GM18873 (cell line): ENCODE measurements around the gene FCRL4.
A peak's percentile ranks its signal among the peaks of the same experiment; 100 is the strongest.

ENCODE experiments used
- ATAC-seq: cut with Tn5 transposase; IDR thresholded peaks from one replicate; pipeline ENCODE4 v1.9.1; 2021; ENCODE audit warnings: mild to moderate bottlenecking, moderate library complexity, moderate number of reproducible peaks; ENCODE audit not compliant: unreplicated experiment, low FRiP score

Gene FCRL4

DNA sequence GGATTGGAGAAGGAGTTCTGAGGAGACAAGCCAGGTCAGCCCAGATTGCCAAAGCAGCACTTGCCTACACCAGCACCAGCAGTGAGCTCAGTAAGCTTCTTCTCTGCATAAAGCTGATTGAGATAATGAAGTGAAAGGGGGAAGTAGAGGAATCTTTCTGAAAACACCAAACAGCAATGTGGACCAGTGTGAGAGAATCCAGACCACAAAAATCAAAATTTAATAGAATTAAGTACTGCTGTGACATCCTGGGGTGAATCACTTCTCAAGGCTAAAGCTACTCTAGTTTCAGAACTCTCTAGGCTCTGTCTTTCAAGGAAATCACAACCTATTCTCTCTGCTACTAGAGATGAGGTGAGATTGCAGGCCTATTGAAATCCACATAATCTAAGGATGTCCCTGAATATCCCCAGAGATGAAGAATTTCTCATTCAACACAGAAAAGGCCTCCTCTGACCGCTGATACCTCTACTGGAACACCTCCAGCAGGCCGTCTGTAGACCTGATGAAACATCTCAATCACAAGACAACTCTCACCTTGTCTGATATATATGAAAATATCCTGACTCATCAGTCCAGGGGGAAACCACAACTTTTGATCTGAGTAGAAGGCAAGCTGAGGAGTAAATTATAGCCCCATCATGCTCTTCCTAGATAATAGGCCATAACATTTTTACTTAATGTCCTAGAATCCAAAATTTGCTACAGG, at the start of gene FCRL4:
TSS of gene FCRL4 (minus strand) at position 127 of the 709 bp plus-strand sequence. CDS start 141 bp downstream, outside the sequence.
- peak; percentile 35 for ATAC-seq

DNA sequence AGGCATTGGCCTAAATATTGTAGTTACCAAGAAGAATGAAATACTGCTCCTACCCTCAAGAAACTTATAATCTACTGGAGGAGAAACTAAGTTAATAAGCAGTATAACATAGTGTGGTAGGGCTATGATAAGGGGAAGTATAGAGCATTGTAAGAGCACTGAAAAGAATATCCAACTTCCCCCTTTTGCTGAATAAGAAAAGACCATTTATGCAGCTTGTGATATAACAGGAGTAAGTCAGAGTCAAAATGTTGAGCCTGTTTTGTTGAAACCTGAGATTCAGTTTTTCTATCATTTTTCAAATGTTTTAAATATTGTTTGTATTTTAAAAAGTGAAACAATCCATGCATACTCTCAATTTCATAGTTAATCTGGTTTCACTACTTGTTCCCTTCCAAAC, 48.3 kb upstream of the FCRL4 start:
- ATAC-seq: no peak

DNA sequence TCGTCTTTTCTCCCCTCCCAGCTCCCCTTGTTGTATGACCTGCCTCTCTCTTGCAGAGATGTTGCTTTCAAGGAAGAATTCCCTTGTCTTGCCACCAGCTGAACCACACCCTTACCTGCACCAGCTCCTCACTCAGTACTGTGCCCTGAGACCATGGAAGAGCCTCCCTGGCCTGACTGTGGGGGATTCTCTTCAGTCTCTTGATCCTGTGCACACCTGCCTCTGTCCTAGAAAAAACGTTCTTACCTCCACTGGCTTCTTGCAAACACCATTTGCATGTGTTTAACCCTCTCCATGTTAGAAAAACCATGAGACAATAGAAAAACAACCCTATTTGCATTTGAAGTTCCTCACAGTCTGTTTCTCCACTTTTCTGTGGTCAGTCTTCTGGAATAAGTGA, 43.3 kb upstream of the FCRL4 start:
- no peak for ATAC-seq

DNA sequence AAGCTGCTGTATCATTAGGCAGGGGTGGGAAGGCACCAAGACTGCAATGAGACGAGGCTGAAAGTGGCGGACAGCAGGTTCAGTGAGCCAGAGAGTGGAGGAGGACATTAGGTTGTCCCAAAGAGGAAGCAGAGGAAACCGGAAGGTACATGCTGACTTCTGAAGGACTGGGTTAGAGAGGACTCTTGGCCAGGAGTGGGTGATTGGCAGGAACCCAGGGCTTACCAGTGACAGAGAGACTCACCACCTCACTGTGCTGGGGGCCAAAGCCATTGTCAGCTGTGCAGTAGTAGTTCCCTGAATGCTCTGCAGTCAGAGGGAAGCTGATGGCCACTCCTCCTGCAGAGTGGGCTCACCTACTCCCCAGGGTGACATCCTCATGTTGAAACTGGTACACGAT, 41.9 kb upstream of the FCRL4 start:
- ATAC-seq: no peak

DNA sequence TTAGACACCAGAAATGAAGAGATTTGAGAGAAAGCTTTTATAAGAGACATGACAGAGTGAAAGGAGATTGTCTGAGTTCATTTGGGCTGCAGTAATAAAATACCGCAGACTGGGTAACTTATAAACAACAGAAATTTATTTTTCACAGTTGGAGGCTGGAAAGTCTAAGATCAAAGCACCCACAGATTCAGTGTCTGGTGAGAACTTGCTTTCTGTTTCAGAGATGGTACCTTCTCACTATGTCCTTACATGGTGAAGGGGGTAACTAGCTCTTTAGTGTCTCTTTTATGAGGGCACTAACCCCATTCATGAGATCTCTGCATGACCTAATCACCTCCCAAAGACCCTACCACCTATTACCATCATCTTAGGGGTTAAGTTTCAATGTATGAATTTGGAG, 30.9 kb upstream of the FCRL4 start:
- ATAC-seq: no peak

DNA sequence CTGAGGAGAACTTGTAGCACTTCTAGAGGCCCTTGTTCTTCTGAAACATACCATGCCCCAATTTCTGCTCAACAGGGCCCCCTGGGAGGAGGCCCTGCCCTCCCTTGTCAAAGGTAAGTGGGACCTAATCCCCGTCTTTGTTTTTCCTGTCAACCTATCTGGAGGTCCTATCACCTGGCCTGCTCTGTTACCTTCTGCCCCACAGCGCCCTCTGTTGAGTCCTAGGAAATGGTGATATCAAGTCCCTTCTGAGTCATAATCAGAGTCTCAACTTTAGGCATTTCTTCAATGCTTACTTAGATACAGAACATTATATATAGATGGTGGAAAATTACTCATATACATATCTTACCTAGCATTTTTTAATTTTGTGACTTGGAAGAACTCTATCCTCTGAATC, 28.2 kb upstream of the FCRL4 start:
- no peak for ATAC-seq

DNA sequence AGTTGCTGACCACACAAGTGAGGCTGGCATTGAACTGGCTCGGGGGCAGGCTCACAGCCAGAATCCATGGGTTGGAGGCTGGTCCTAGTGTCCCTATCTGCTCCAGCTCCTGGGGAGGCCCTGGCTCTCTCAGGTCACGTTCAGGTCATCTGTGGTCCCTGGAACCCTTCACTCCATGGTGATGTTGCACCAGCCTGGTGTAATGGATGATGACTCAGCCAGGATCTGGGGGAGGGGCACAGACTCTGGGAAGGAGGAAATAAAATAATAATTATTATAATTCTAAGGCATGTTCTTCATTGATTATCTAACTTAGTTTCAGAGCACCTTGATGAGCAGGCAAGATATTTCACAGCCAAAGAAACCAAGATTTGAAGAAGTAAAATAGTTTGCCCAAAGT, 26.6 kb upstream of the FCRL4 start:
- no peak for ATAC-seq

DNA sequence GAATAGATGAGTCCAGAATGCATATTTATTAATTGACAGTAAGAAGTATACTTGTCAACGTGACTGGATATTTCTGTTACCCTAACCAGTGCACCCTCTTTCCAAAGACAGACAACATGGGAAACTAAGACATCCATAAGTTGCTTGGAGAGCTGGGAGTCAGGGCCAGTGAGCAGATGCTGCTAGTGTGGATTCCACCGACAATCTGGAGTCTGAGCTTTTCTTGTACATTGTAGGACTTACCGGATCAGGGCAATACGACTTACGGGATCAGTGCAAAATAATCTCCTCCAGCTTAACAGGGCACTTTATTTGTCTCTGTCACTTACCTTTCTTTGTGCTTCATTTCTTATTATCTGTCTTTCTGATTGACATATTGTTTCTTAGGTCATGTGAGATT, 24.6 kb upstream of the FCRL4 start:
- no peak for ATAC-seq

DNA sequence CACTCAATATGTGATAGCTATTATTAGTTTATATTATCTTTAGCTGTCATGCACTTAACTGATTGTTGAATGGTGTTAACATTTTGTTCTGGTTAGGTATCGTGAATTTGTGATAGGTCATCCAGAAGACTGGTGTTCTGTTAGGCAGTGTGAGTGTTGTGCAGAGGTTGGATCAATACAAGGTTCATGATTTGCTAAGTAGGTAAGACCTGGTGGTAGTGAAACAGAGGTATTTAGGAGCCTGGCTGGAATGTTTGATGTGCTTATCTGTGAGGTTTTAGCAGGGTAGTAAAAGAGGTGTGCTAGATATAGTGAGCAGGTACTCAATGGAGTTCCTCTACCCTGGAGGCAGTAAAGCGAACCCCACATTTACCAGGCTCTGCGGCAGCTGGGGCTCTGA, 20.3 kb upstream of the FCRL4 start:
- no peak for ATAC-seq

DNA sequence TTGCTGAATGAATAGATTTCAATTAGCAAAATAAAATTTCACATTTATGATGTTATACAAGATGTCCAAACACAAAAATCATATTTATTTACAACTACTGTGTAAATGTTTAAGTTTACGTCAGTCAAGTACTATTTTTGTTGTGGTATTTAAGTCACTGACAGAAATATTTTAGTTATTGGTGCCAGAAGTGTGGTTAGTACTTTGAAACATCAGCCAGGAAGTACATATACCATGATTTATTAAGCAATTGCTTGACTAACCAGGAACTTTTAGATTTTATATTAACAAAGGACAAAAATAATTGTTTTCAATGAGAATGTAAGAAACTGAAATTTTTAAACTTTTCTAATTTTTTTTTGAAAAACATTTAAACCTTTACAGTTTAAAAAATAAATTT, 2.4 kb upstream of the FCRL4 start:
- ATAC-seq: no peak

DNA sequence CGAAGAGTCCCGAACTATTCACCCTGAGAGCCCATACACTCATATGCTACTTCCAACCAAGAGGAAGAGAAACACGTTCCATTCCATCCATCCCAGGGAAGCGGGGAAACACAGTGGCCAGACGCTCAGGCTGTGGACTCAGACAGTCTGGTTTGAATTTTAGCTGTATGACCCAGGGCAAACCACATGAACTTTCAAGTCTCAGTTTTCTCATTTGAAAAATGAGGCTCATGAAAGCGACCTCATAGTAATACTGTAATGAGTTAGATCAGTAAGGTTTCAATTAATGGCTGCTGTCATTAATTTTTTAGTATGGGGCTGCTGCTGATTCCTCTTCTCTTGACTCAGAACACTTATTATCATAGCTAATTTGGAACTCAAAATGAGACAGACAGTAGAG, 1.5 kb downstream of the FCRL4 start:
- no peak for ATAC-seq

DNA sequence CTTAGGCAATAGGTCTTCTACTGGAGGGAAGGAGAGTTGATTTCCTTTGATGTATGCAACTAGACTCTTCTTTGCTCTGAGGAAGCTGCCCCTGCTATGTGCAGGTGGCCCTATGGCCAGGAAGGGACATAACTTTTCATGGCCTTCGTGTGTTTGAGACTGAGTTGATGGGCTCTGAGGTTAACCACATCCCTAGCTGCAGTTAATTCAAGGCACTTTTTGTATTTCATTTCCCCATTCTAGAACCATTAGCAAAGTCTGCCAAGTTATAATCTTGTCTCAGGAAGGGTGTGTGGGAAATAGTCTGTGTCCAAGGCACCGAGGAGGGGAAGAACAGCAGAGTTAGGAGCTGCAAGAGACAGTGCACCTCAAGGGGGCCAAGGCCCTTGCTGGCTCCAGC, 2.5 kb downstream of the FCRL4 start:
- peak; percentile 60 for ATAC-seq

DNA sequence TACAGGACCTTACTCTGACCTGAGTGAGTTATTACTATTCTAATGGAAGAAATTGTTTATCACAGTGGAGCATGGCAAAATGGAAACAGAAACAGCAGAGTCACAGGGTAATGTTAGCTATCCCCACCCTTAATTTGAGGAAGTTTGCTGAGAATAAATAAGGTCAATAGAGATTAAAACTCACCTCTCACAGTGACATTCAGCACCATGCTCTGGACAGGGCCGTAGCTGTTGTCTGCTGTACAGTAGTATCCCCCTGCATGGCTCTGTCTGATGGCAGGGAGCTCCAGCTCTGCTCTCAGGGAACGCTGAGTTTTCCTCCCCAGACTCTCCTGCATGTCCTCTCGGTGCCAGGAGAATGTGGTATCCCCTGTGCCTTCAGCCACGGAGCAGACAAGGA, 11.9 kb downstream of the FCRL4 start:
- ATAC-seq: no peak

DNA sequence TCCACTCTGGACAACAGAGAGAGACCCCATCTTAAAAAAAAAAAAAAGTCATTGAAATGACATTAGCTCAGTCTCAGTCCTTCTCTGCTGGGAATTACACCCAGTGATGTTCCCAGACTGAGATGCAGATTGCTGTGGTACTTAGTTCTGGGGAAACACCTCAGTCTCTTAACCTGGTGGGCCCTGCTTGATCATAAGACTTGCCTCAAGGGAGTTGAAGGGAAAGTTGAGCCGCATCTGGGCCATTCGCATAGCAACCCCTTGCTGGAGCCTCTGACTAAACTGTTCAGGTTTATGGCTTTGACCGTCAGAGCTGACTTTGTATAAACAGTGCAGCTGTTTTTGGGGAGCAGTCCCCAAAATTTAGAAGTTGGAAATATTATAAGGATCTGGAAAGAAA, 13.4 kb downstream of the FCRL4 start:
- ATAC-seq: no peak

DNA sequence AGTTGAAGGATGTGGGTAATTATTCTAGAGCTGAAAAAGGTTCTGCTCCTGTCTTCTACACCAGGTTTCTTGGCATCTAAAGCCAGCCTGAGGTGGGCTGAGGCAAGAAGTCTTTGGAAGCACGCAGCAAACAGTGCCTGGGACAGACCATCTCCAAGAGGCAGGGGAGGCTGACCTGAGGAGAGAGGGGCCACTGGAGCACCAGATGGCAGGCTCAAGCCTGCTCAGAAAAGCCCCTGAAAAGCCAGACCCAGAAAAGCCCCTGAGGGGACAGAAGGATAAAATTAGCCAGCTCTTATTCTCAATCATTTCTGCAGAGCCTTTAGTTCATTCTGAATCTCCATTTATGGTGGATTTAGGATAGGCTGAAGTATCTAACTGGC, 17.1 kb downstream of the FCRL4 start:
- no peak for ATAC-seq

DNA sequence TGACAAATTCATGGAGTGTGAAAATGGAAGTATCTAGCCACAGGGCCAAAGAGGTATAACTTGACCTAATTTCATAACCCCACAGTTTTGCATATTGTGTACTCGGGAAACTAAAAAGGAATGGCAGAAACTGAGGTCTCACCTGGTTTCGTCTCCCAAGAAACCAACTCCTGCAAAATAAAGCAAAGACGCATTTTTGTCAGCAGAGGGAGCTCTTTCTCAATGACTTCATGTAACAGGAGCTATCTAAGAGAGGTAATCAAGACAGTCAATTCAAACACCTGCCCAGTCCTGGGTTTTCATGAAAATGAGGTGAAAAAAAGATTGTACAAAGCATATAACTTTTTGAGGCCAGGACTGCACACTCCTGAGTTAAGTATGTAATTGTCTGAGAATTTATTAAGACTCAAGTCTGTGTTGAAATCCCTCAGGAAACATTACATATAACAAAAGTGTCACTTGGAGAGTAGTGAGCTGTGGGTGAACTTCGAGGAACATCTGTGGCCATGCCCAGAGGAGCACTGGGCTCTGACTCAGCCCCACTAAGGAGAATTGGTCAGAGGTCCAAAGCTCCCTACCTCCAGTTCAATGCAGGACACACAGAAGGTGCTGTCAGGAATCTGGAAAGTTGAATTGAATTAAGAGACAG, 17.6 kb downstream of the FCRL4 start:
- no peak for ATAC-seq

DNA sequence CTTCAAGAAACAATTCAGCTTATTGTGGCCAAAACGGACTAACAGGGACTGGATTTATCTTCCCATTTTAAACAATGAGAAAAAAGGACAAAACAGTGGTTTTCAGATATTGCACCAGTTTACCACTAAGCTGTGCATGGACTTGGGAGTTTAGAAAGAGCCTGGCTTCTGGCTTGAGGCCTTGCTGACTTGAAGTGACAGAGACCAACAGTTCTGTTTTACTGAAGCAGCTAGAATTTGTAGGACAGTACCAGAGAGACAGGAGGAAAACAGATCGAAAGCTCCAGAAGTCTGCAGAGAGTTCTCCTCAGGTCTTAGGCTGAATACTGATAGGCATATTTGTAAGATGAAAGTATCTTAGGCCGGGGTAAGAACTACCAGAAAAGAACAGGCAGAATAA, 20.5 kb downstream of the FCRL4 start:
- ATAC-seq: no peak

DNA sequence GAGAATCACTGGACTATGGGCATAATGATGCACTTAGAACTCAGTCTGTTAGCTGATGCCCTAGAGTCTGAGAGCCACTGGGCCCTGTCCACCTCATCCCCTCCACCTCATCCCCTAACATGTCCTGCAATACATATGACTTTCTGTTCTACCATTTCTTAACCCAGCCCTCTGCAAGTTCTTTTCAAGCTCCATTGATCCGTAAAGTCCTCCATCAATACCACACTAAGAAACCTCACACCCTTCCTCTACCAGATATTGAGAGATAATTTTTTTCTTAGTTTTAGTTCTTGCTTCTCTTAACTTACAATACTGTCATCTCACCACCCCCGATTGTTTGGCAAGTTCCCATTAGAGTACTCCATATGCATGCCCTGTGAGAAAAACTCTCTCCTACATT, 22.1 kb downstream of the FCRL4 start:
- ATAC-seq: no peak

DNA sequence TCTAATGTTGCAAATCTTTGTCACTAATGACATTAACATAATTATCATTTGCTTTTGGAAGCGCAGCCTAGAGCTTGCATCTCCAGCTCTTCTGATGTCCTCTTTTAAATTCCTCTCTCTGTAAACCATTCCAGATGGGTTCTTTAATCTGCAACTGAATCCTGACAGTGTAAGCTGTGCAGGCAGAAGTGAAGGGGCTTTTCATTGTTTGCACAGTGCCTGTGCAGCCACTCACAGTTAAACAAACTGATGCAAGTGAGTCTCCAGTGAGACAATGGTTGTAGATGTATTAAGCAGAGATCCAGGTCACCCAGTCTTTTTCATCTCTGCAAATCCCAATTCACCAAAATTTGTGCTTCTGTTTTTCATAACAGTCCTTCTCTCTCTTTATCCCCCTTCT, 23.0 kb downstream of the FCRL4 start:
- ATAC-seq: no peak

DNA sequence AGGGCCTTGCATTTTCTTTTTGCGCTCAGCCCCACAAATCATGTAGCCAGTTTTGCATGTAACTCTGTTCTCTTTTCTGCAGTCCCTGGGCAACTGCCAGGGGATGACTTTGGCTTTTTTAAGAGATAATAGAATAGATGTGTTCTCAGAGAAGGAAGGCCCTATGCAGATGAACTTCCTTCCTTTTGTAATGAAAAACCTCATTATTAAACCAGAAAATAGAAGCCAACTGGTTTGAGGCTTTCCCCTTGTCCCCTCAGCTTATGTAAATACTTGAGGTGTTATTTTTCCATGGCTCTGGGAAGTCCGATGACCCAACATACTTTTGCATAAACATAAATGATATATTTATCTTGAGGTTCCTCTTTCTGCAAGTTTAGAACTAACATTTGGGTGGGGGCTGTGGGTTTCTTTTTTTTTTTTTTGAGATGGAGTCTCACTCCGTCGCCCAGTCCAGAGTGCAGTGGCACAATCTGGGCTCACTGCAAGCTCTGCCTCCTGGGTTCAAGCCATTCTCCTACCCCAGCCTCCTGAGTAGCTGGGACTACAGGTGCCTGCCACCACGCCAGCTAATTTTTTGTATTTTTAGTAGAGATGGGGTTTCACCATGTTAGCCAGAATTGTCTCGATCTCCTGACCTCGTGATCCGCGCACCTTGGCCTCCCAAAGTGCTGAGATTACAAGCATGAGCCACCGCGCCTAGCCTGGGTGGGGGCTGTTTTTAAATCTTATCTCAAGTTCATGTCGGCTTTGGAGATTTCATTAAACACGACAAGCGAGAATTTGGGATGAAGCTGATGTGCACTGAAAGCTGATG, 31.2 kb downstream of the FCRL4 start:
- ATAC-seq: peak; percentile 33

DNA sequence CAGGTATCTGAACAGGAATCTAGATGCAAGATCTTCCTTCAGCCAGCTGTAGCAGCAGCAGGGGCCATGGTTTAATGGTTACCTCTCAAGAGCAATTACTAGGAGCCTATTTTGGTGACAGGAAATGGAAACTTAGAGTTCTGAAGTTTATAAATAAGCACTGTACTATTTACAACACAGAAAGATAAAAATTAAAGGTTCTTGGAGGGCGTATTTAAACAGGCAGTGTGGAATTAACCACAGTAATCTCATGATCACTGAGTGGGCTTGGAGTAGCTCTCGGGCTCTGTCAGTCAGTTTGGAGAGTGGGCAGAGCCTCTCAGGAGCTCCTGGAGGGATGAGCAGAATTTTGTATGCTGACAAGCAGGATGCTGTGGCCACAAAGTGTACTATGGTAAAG, 35.4 kb downstream of the FCRL4 start:
- ATAC-seq: peak; percentile 65

DNA sequence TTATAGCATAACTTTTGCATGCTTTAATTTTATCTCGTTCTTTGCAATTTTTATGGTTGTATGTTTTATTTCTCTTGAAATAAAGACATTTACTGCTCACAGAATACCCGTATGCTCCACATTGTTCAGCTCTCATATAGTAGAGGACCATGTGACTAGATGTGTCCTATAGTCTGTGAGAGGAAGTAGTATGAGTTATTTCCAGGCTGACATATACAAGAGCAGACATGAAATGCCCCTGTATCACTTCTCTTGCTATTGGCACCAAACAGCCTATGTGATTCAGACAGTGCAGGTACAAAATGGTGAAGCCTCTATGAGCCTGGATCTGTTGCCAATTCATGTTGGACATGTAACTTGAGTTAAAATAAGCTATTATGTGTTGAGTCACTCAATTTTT, 39.8 kb downstream of the FCRL4 start:
- ATAC-seq: no peak
